OCI-LY7 (cell line): Measurements from ENCODE around the gene SPECC1L. TPM values are rescaled to one million over a fixed set of nuclear protein-coding genes. Genes with fewer than 3 reads are reported as not detected.

ENCODE experiments used
- BruUV-seq: library from RNA; stranded (reverse); fragments of 400-500 nt; replicated peaks from 2 replicates; lab custom pipeline; 2021; lab: Mats Ljungman, UMichigan
- CTCF ChIA-PET: fragments of 300-600 bp; sonication (Branson Sonifier 250); formaldehyde crosslinking; loops from one replicate; lab custom pipeline; 2022; ENCODE audit warnings: antibody characterized with exemption; ENCODE audit not compliant: unreplicated experiment; lab: Charles Lee
- POLR2A ChIA-PET: fragments of 300-600 bp; sonication (Branson Sonifier 250); formaldehyde crosslinking; loops from one replicate; lab custom pipeline; 2022; ENCODE audit warnings: antibody characterized with exemption; lab: Charles Lee
- DNase-seq: peaks from one replicate; pipeline ENCODE4 v3.0.0-alpha.2; 2015; ENCODE audit warnings: low spot score
- H2AFZ ChIP-seq: fragments of 200-600 bp; sonication (generic), shearing (Covaris generic); 2 replicates; pipeline ENCODE4 v1.6.1; 2014; ENCODE audit warnings: mild to moderate bottlenecking, antibody characterized with exemption, low read length, moderate library complexity
- H3K27ac ChIP-seq: fragments of 200-600 bp; sonication (generic); 2 replicates; pipeline ENCODE4 v1.5.1; 2014; ENCODE audit warnings: mixed run types, low read depth, mild to moderate bottlenecking, moderate library complexity, low read length, inconsistent platforms; ENCODE audit not compliant: poor library complexity, severe bottlenecking
- H3K36me3 ChIP-seq: fragments of 200-600 bp; sonication (generic); 2 replicates; pipeline ENCODE4 v1.6.1; 2014; ENCODE audit warnings: mild to moderate bottlenecking, antibody characterized with exemption, low read length, moderate library complexity, mixed read lengths; ENCODE audit not compliant: insufficient read depth
- H3K4me1 ChIP-seq: fragments of 200-600 bp; sonication (generic); 2 replicates; pipeline ENCODE4 v1.5.1; 2014; ENCODE audit warnings: mild to moderate bottlenecking, low read length; ENCODE audit not compliant: insufficient read depth, poor library complexity, severe bottlenecking
- H3K4me2 ChIP-seq: fragments of 200-600 bp; sonication (generic); 2 replicates; pipeline ENCODE4 v1.6.1; 2014; ENCODE audit warnings: mild to moderate bottlenecking, low read length
- H3K4me3 ChIP-seq: fragments of 200-600 bp; sonication (generic); 2 replicates; pipeline ENCODE4 v1.5.1; 2014; ENCODE audit warnings: mild to moderate bottlenecking, low read depth, low read length; ENCODE audit not compliant: poor library complexity, severe bottlenecking
- H3K79me2 ChIP-seq: fragments of 200-600 bp; sonication (generic); 2 replicates; pipeline ENCODE4 v1.6.1; 2016; ENCODE audit warnings: low read depth, mild to moderate bottlenecking, low read length, moderate library complexity, mixed read lengths; ENCODE audit not compliant: insufficient read depth
- H3K9me2 ChIP-seq: fragments of 200-600 bp; sonication (generic); 2 replicates; pipeline ENCODE4 v1.6.1; 2016; ENCODE audit warnings: mild to moderate bottlenecking, low read length, mixed read lengths; ENCODE audit not compliant: insufficient read depth
- H3K9me3 ChIP-seq: fragments of 200-600 bp; sonication (generic); 2 replicates; pipeline ENCODE4 v1.6.1; 2014; ENCODE audit warnings: mild to moderate bottlenecking, mixed run types, low read length, mixed read lengths
- H4K20me1 ChIP-seq: fragments of 200-600 bp; sonication (generic); 2 replicates; pipeline ENCODE4 v1.6.1; 2014; ENCODE audit warnings: mild to moderate bottlenecking, antibody characterized with exemption, low read length, moderate library complexity, mixed read lengths; ENCODE audit not compliant: insufficient read depth
- EZH2phosphoT487 ChIP-seq: fragments of 200-600 bp; sonication (generic); IDR thresholded peaks from 2 replicates; pipeline ENCODE4 v1.6.1; 2018; ENCODE audit warnings: low read depth, borderline replicate concordance, mild to moderate bottlenecking, mixed run types, antibody characterized with exemption, low read length, moderate library complexity, mixed read lengths
- intact Hi-C: fragments of 100-400 bp; cut with micrococcal nuclease; formaldehyde crosslinking; loops from one replicate; pipeline ENCODE4 v1.10.0; 2022; ENCODE audit not compliant: unreplicated experiment
- total RNA-seq, 2 experiments: library from RNA; depleted of rRNA in 1 of 2; stranded (reverse); fragments of >200 nt in 1 of 2; shearing (Covaris generic) in 1 of 2; gene quantifications; 2 replicates each; pipeline ENCODE4 v1.2.3, GENCODE V29; 2014 to 2022
- TF ChIP-seq, protein P1 (sequence below): fragments of 200-600 bp; sonication (generic); conservative IDR thresholded peaks from 2 replicates; pipeline ENCODE4 v1.5.1; 2014; ENCODE audit warnings: mild to moderate bottlenecking, antibody characterized with exemption, low read length, moderate library complexity, mixed read lengths

The SPECC1L gene
- total RNA-seq, 2 experiments from 2014 or later: 47.0 to 66.2 TPM

DNA sequence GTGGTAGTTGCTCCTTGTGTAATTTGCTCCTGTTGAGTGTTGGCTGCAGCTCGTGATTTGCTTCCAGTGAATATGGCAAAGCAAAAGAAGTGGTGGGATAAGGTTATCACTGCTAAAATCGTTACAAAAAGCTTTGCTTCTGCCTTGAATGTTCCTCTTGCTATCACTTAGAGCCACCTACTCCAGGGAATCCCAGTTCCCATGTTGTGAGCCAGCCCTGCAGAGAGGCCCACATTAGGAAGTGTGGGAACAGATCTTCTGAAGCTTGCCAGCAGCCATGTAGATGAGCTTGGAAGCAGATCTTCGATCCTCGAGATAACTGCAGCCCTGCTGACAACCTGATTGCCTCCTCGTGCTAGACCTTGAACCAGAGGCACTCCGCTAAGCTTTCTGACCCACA is 71.0 kb downstream of the SPECC1L start:
- BruUV-seq: no TSS peak
- H4K20me1 ChIP-seq: no peaks in the 10 kb centered on the region
- TF ChIP-seq EZH2phosphoT487: no peak
- TF ChIP-seq, protein P1, sequence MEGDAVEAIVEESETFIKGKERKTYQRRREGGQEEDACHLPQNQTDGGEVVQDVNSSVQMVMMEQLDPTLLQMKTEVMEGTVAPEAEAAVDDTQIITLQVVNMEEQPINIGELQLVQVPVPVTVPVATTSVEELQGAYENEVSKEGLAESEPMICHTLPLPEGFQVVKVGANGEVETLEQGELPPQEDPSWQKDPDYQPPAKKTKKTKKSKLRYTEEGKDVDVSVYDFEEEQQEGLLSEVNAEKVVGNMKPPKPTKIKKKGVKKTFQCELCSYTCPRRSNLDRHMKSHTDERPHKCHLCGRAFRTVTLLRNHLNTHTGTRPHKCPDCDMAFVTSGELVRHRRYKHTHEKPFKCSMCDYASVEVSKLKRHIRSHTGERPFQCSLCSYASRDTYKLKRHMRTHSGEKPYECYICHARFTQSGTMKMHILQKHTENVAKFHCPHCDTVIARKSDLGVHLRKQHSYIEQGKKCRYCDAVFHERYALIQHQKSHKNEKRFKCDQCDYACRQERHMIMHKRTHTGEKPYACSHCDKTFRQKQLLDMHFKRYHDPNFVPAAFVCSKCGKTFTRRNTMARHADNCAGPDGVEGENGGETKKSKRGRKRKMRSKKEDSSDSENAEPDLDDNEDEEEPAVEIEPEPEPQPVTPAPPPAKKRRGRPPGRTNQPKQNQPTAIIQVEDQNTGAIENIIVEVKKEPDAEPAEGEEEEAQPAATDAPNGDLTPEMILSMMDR: no peak
- CTCF ChIA-PET: no interaction called here
- no peaks in the 10 kb centered on the region for H3K9me2 ChIP-seq
- POLR2A ChIA-PET: interaction anchor here (0.6 kb wide), 1 partner anchor 15 kb away, joined by 3 read pairs; no protein-coding TSS in a partner anchor
- no peak for DNase-seq
- H3K9me3 ChIP-seq: no peaks in the 10 kb centered on the region
- H3K27ac ChIP-seq: no peak overlapping the region
- H3K36me3 ChIP-seq: peaks cover 91% of the 10 kb centered on the region
- H3K79me2 ChIP-seq: no peaks in the 10 kb centered on the region
- intact Hi-C loops: no loop called here
- no peak overlapping the region for H3K4me2 ChIP-seq
- H2AFZ ChIP-seq: no peak overlapping the region
- no peaks in the 10 kb centered on the region for H3K4me1 ChIP-seq
- no peak overlapping the region for H3K4me3 ChIP-seq

DNA sequence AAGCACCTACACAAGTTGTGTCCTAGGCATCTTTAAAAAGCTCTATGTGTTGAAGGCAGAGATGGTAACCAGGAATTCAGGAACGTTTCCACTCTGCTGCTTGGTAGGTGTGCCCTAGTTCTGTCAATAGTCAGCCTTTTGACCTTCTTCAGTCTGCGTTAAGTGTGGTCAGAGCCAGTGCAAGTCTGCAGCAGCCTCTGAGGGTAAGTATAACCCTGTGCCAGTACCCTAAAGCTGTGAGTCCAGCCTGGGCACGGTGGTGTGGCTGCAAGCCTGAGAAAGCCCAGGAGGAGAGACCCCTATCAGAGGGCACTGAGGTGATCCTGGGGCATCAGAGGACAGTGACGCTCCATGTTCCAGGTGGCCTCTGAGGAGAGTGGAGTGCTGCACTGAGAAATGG is 80.0 kb downstream of the SPECC1L start:
- CTCF ChIA-PET: no interaction called here
- H3K4me1 ChIP-seq: no peaks in the 10 kb centered on the region
- TF ChIP-seq EZH2phosphoT487: no peak
- TF ChIP-seq, protein P1: no peak

GRCh38 chr22:24353121-24353520 is 82.5 kb downstream of the SPECC1L start:
- Histone ChIP-seq H3K9me2 (no peaks in the 10 kb centered on the region), H3K4me2 (no peak overlapping the region), H3K27ac (no peak overlapping the region), H3K4me3 (no peak overlapping the region), H3K4me1 (no peaks in the 10 kb centered on the region), H3K36me3 (peaks cover 90% of the 10 kb centered on the region), H3K9me3 (peaks cover 9% of the 10 kb centered on the region; the same call in 1 of the 2 replicates), H3K79me2 (no peaks in the 10 kb centered on the region), H2AFZ (no peak overlapping the region), H4K20me1 (no peaks in the 10 kb centered on the region)
- POLR2A ChIA-PET: no interaction called here
- TF ChIP-seq EZH2phosphoT487: no peak
- TF ChIP-seq, protein P1: no peak
- no peak for DNase-seq
- no TSS peak for BruUV-seq
- CTCF ChIA-PET: no interaction called here
- intact Hi-C loops: no loop called here

More for the DNA sequence above, 80.0 kb downstream of the SPECC1L start:
- BruUV-seq: no TSS peak
- Histone ChIP-seq H3K4me2 (no peak overlapping the region), H2AFZ (no peak overlapping the region), H3K4me3 (no peak overlapping the region), H3K79me2 (no peaks in the 10 kb centered on the region), H3K36me3 (peaks cover 95% of the 10 kb centered on the region), H4K20me1 (no peaks in the 10 kb centered on the region), H3K27ac (no peak overlapping the region), H3K9me2 (no peaks in the 10 kb centered on the region), H3K9me3 (peaks cover 9% of the 10 kb centered on the region; the same call in 1 of the 2 replicates)
- intact Hi-C loops: no loop called here
- POLR2A ChIA-PET: no interaction called here
- no peak for DNase-seq
